Smooth muscle cell (in vitro differentiated cells): ENCODE measurements around the gene WASHC4. TPM values are rescaled to one million over a fixed set of nuclear protein-coding genes. Genes with fewer than 3 reads are reported as not detected.
A peak's percentile ranks its signal among the peaks of the same experiment; 100 is the strongest.

ENCODE experiments used
- DNase-seq: peaks from one replicate; lab custom pipeline; 2025; ENCODE audit not compliant: unreplicated experiment; lab: John Stamatoyannopoulos, UW
- H2AFZ ChIP-seq: fragments of 200-600 bp; sonication (generic); 2 replicates; pipeline ENCODE4 v1.6.0; 2016; ENCODE audit warnings: antibody characterized with exemption, low read depth, mild to moderate bottlenecking
- H3F3A ChIP-seq: fragments of 200-600 bp; sonication (generic); 2 replicates; pipeline ENCODE4 v1.6.0; 2017; ENCODE audit warnings: antibody characterized with exemption, low read depth
- H3K27ac ChIP-seq: fragments of 200-600 bp; sonication (generic); 2 replicates; pipeline ENCODE4 v1.5.1; 2016; ENCODE audit warnings: low read depth, mild to moderate bottlenecking
- H3K27me3 ChIP-seq: fragments of 200-600 bp; sonication (generic); 2 replicates; pipeline ENCODE4 v1.6.1; 2016; ENCODE audit warnings: low read depth, mild to moderate bottlenecking
- H3K36me3 ChIP-seq: fragments of 200-600 bp; sonication (generic); 2 replicates; pipeline ENCODE4 v1.5.1; 2016; ENCODE audit warnings: low read depth
- H3K4me1 ChIP-seq: fragments of 200-600 bp; sonication (generic); 2 replicates; pipeline ENCODE4 v1.5.1; 2016; ENCODE audit warnings: low read depth
- H3K4me2 ChIP-seq: fragments of 200-600 bp; sonication (generic); 2 replicates; pipeline ENCODE4 v1.6.0; 2016; ENCODE audit warnings: mild to moderate bottlenecking
- H3K4me3 ChIP-seq: fragments of 200-600 bp; sonication (generic); 2 replicates; pipeline ENCODE4 v1.5.1; 2016; ENCODE audit warnings: mild to moderate bottlenecking
- H3K79me2 ChIP-seq: fragments of 200-600 bp; sonication (generic); 2 replicates; pipeline ENCODE4 v1.6.0; 2016; ENCODE audit warnings: low read depth, mild to moderate bottlenecking
- H3K9ac ChIP-seq: fragments of 200-600 bp; sonication (generic); 2 replicates; pipeline ENCODE4 v1.6.0; 2016; ENCODE audit warnings: low read depth
- H3K9me3 ChIP-seq: fragments of 200-600 bp; sonication (generic); replicated peaks from 2 replicates; pipeline ENCODE4 v1.5.1; 2016; ENCODE audit warnings: low read depth
- H4K20me1 ChIP-seq: fragments of 200-600 bp; sonication (generic); 2 replicates; pipeline ENCODE4 v1.6.0; 2016; ENCODE audit warnings: low read depth
- CTCF ChIP-seq: fragments of 200-600 bp; sonication (generic); IDR thresholded peaks from 2 replicates; pipeline ENCODE4 v1.5.1; 2017; ENCODE audit warnings: borderline replicate concordance, mild to moderate bottlenecking, antibody characterized with exemption; ENCODE audit not compliant: insufficient read depth, poor library complexity, severe bottlenecking
- WGBS: methylation state at CpG from one replicate; pipeline ENCODE4 v1.1.7; 2016; ENCODE audit warnings: low lambda C conversion rate; 5-methylcytosine and 5-hydroxymethylcytosine counted together
- polyA plus RNA-seq: library from polyadenylated mRNA; unstranded; fragments of >200 nt; fragmentation: Nextera tagmentation; extraction: Ambion mirVana; gene quantifications from 2 replicates; pipeline ENCODE4 v1.2.1, GENCODE V29; 2016
- total RNA-seq: library from RNA; depleted of rRNA; stranded (reverse); fragments of >200 nt; gene quantifications from 2 replicates; pipeline ENCODE4 v1.2.3, GENCODE V29; 2014

WASHC4 gene
- total and polyA plus RNA-seq, 2 experiments from 2014 or later = 26.9 to 76.1 TPM

DNA sequence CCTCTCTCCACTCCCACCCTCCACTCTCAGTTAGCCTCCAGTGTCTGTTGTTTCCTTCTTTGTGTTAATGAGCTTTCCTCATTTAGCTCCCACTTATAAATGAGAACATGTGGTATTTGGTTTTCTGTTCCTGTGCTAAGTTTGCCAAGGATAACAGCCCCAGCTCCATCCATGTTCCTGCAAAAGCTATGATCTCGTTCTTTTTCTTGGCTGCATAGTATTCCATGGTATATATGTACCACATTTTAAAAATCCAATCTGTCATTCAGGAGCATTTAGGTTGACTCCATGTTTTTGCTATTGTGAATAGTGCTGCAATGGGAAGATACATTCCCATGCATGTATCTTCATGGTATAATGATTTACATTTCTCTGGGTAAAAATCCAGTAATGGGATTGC lies 2.8 kb upstream of the WASHC4 start:
- H3K27me3 ChIP-seq = no peaks in the 10 kb centered on the region
- no peak overlapping the region for H3K9ac ChIP-seq
- no peaks in the 10 kb centered on the region for H3K36me3 ChIP-seq
- peaks cover 8% of the 10 kb centered on the region for H3F3A ChIP-seq
- H3K9me3 ChIP-seq = no peaks in the 10 kb centered on the region
- TF ChIP-seq CTCF = no peak
- H3K27ac ChIP-seq = no peak overlapping the region
- H3K4me3 ChIP-seq = no peak overlapping the region
- WGBS = 87% methylated on average over 1 of the region's 1 CpG
- peaks cover 17% of the 10 kb centered on the region for H4K20me1 ChIP-seq
- peaks cover 13% of the 10 kb centered on the region for H3K4me1 ChIP-seq
- H3K79me2 ChIP-seq = peaks cover 17% of the 10 kb centered on the region
- no peak overlapping the region for H3K4me2 ChIP-seq
- no peak for DNase-seq
- H2AFZ ChIP-seq = no peak overlapping the region

- no peak for DNase-seq
- H3K4me3 ChIP-seq = peak overlapping the region; percentile 87
- H3K79me2 ChIP-seq = peaks cover 36% of the 10 kb centered on the region
- peaks cover 8% of the 10 kb centered on the region for H3F3A ChIP-seq
- peaks cover 36% of the 10 kb centered on the region for H4K20me1 ChIP-seq
- no peak overlapping the region for H3K27ac ChIP-seq
- peak overlapping the region; percentile 96 for H2AFZ ChIP-seq
- H3K9me3 ChIP-seq = no peaks in the 10 kb centered on the region
- WGBS = 57% methylated on average over 7 of the region's 7 CpGs
- H3K9ac ChIP-seq = no peak overlapping the region
- peaks cover 30% of the 10 kb centered on the region for H3K4me1 ChIP-seq
- TF ChIP-seq CTCF = no peak
- peak overlapping the region; percentile 86 for H3K4me2 ChIP-seq
- H3K36me3 ChIP-seq = no peaks in the 10 kb centered on the region
- H3K27me3 ChIP-seq = no peaks in the 10 kb centered on the region
Observed at GRCh38 chr12:105106621-105107020, 910 bp upstream of the WASHC4 start.

DNA sequence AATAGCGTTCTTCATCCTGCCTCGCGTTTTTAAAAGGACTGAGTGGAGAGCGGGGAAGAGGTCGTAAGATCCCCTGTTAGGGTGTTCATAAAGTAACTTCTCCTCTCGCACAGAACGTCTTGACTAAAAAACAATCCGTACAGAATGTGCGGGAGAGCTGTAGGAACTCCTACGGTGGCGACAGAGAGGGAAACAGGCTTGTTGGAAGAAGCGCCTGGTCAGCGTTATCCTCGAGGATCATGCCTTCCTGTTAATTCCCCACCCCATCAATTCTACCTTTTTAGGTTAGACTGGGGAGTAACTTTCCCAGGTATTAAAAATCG lies 399 bp upstream of the WASHC4 start:
- no peak for TF ChIP-seq CTCF
- Histone ChIP-seq H3K4me3 (peak overlapping the region; percentile 87), H3K79me2 (peaks cover 41% of the 10 kb centered on the region), H4K20me1 (peaks cover 41% of the 10 kb centered on the region), H3K27me3 (no peaks in the 10 kb centered on the region), H3K4me2 (peak overlapping the region; percentile 86), H2AFZ (peak overlapping the region; percentile 96), H3F3A (peaks cover 8% of the 10 kb centered on the region), H3K4me1 (peaks cover 31% of the 10 kb centered on the region), H3K27ac (peak overlapping the region; percentile 91), H3K9me3 (no peaks in the 10 kb centered on the region), H3K36me3 (no peaks in the 10 kb centered on the region), H3K9ac (peak overlapping the region; percentile 76)
- no peak for DNase-seq
- WGBS = 3% methylated on average over 15 of the region's 15 CpGs

- no peak for DNase-seq
- Histone ChIP-seq H3K36me3 (no peaks in the 10 kb centered on the region), H3K4me1 (peaks cover 31% of the 10 kb centered on the region), H3K9me3 (no peaks in the 10 kb centered on the region), H3K4me3 (peak overlapping the region; percentile 87), H3K27me3 (no peaks in the 10 kb centered on the region), H3K9ac (peak overlapping the region; percentile 63), H2AFZ (no peak overlapping the region), H3K4me2 (peak overlapping the region; percentile 86), H4K20me1 (peaks cover 65% of the 10 kb centered on the region), H3K27ac (peak overlapping the region; percentile 91), H3K79me2 (peaks cover 65% of the 10 kb centered on the region), H3F3A (peaks cover 6% of the 10 kb centered on the region)
- 17% methylated on average over 13 of the region's 13 CpGs for WGBS
- TF ChIP-seq CTCF = no peak
Observed at GRCh38 chr12:105109465-105110212, 2.1 kb downstream of the WASHC4 start.
